Choroid plexus epithelial cell (primary cell): ENCODE results near the gene QPRT.
A peak's percentile ranks its signal among the peaks of the same experiment; 100 is the strongest.

Experiments
- DNase-seq: peaks from one replicate; pipeline ENCODE4 v3.0.0-alpha.2; 2010; ENCODE audit warnings: low read depth
- H3K4me3 ChIP-seq: 2 replicates; pipeline ENCODE4 v1.5.1; 2011; ENCODE audit warnings: low read depth, mild to moderate bottlenecking, control low read depth, low read length, moderate library complexity
- TF ChIP-seq, protein P1 (sequence below): conservative IDR thresholded peaks from 2 replicates; pipeline ENCODE4 v1.5.1; 2011; ENCODE audit warnings: low read depth, mild to moderate bottlenecking, control low read depth, inconsistent platforms, low read length, moderate library complexity

QPRT gene

DNA sequence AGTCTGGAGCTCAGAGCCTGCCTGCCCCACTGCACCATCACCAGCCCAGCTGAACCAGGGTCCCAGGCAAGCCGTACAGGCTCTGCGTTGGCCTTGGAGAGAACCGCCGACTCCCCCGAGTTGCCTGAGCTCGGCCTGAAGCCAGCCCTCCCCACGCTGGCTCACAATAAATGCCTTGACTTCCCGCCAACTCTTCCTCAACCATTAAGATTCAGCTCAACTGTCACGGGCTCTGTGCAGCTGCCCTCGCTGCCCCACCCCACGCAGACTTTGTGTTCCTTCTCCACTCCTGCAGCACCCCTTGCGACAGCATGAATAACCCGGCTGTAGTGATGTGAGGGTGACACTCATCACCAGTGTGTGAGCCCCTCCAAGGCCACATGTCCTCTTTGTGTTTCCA is 4.8 kb upstream of the QPRT start:
- no peak for DNase-seq
- TF ChIP-seq, protein P1, sequence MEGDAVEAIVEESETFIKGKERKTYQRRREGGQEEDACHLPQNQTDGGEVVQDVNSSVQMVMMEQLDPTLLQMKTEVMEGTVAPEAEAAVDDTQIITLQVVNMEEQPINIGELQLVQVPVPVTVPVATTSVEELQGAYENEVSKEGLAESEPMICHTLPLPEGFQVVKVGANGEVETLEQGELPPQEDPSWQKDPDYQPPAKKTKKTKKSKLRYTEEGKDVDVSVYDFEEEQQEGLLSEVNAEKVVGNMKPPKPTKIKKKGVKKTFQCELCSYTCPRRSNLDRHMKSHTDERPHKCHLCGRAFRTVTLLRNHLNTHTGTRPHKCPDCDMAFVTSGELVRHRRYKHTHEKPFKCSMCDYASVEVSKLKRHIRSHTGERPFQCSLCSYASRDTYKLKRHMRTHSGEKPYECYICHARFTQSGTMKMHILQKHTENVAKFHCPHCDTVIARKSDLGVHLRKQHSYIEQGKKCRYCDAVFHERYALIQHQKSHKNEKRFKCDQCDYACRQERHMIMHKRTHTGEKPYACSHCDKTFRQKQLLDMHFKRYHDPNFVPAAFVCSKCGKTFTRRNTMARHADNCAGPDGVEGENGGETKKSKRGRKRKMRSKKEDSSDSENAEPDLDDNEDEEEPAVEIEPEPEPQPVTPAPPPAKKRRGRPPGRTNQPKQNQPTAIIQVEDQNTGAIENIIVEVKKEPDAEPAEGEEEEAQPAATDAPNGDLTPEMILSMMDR: no peak
- no peak overlapping the region for H3K4me3 ChIP-seq

- H3K4me3 ChIP-seq: no peak overlapping the region
- TF ChIP-seq, protein P1: no peak
- DNase-seq: peak; percentile 66
Observed at GRCh38 chr16:29675811-29676643, 3.0 kb upstream of the QPRT start.

DNA sequence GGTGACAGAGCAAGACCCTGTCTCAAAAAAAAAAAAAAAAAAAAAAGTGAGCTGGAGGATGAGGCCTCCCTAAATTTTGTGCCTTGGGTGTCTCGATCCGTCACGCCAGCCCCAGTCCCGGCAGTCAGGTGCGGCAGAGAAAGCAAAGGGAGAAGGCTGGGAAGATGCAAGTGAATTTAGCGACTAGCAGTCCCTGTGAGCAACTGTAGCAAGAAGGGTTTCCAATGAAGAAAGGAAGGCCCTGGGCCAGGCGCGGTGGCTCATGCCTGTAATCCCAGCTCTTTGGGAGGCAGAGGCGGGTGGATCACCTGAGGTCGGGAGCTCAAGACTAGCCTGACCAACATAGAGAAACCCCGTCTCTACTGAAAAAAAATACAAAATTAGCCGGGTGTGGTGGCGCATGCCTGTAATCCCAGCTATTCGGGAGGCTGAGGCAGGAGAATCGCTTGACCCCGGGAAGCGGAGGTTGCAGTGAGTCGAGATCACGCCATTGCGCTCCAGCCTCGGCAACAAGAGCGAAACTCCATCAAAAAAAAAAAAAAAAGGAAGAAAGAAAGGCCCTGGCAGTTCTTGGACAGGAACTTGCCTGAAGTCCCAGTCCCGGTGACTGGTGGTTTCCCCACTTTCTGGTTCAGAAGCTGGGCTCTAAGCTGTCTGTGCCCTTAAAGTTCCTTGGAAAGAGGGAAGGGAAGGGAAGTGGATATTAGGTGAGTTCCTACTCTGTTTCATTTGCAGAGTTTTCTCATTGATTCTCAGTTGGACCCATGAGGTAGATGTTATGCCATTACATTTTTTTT is 1.8 kb upstream of the QPRT start:
- no peak overlapping the region for H3K4me3 ChIP-seq

DNA sequence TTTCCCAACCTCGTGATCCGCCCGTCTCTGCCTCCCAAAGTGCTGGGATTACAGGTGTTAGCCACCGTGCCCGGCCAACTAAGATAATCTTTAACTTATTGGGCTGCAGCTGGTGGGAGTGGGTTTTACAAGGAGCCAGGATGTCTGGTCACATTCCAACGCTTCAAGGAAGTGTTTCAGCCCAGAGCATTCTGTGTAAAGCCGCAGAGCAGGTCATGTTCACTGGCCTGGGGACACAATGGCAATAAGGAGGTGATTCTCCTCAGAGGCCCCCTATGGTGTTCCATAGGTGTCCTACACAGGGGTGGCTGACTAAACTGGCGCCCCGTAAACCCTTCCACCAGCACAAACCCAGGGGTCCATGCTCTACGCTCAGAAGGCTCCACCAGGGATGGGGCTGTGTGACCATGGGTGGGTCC is 1.2 kb downstream of the QPRT start:
- TF ChIP-seq, protein P1: no peak
- H3K4me3 ChIP-seq: peak overlapping the region; percentile 69
- DNase-seq: no peak

More for the DNA sequence above, 1.8 kb upstream of the QPRT start:
- TF ChIP-seq, protein P1: no peak
- DNase-seq: no peak

DNA sequence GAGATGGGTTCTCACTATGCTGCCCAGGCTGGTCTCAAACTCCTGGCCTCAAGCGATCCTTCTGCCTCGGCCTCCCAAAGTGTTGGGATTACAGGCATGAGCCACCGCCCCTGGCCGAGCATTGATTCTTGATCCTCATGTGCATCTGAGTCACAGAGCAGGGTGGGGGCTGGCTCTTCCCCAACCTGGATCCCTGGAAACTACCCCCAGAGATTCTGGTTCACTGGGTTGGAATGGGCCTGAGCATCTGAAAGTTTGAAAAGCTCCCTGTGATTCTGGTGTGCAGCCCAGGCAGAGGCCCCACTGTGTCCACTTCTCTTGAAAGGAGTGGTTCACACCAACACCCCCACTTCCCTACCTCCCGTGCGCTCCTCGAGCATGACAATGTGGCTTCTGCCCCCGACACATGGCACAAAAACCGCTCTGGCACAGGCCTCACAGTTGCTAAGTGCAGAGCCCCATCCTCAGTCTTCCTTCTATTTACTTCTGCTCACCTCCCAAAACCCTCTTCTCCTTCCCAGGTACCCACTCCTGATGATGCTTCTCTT is 4.6 kb downstream of the QPRT start:
- no peak overlapping the region for H3K4me3 ChIP-seq

GRCh38 chr16:29684679-29685078 is 5.7 kb downstream of the QPRT start:
- no peak for DNase-seq
- TF ChIP-seq, protein P1: no peak
- no peak overlapping the region for H3K4me3 ChIP-seq

More for the DNA sequence above, 4.6 kb downstream of the QPRT start:
- TF ChIP-seq, protein P1: no peak
- no peak for DNase-seq
